8988T (cell line): ENCODE data around the gene AGMAT.
"Not testable (repeated sequence)": the region's sequence is repeated elsewhere in the genome, so short reads cannot be mapped to it uniquely, and the experiment has no call there.

Experiments used
- DNase-seq: peaks from one replicate; pipeline ENCODE4 v3.0.0; 2011

AGMAT gene

DNA sequence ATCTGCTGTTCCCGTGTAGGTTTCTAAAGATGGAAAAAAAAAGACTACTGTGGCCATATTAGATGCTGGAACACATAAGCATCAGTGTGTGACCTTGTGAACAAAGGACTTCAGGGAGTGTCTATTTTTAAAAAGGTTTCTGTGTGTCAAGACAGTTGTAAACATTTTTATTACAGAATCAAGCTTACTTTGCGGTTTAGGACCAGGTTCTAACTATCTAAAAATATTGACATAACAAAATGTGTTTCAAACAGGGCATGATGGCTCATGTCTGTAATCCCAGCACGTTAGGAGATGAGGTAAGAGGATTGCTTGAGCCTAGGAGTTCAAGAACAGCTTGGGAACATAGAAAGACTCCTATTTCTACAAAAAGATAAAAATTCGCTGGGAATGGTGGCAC, 25.3 kb upstream of the AGMAT start:
- DNase-seq: no peak

GRCh38 chr1:15609631-15610030, 24.8 kb upstream of the AGMAT start:
- no peak for DNase-seq

DNA sequence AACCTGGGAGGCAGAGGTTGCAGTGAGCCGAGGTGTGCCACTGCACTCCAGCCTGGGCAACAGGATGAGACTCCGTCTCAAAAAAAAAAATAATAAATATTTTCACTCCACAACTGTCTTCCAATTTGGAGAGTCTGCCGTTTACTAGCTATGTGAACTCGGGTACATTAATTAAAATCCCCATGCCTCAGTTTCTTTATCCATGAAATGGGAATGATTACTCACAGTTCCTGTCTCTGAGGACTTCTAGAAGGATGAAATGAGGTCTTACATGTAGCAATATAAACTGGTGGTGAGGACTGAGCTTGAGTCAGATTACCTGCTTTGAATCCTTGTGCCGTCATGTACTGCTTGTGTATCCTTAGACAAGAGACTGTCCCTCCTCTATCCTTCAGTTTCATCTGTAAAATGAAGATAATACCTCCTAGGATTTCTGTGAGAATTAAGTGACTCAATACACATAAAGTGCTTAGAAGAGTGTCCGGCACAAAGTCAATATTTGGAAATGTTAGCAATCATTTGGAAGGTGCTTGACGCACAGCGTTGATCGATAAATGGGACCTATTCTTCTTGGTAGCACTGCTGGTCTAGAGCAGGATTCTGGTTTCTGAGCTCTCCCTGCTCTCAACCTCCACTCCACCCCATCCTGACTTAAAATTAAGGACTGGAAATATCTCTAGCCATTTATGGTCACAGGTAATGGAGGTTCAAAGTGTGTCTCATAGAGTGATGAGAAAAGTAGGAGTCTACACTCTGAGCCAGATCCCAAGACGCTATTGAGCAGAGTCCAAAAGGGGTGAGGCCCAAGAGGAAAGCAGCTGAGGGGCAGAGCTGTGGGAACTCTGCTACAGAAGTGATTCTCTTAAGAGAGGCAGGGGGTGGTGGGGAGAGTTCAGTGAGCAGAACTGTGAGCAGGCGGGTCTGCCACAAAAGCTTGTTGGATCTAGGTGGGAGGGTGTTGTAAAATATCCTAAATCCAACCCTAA, 20.8 kb upstream of the AGMAT start:
- no peak for DNase-seq

DNA sequence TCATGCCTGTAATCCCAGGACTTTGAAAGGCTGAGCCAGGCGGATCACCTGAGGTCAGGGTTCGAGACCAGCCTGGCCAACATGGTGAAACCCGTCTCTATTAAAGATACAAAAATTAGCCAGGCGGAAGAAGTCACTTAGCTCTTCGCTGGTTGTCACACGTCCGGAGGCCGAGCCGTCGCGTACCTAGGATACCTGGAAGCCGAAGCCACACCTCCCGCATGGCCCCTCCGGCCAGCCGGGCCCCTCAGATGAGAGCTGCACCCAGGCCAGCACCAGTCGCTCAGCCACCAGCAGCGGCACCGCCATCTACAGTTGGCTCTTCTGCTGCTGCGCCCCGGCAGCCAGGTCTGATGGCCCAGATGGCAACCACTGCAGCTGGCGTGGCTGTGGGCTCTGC, 19.5 kb upstream of the AGMAT start:
- DNase-seq: not testable (repeated sequence)

DNA sequence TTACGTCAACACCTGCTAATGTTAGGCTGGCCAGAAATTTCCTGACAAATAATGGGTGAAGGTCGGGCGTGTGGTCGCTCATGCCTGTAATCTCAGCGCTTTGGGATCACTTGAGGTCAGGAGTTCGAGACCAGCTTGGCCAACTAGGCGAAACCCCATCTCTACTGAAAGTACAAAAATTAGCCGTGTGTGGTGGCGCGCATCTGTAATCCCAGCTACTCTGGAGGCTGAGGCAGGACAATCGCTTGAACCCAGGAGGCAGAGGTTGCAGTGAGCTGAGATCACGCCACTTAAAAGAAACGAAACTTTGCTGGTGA, 19.1 kb upstream of the AGMAT start:
- not testable (repeated sequence) for DNase-seq

GRCh38 chr1:15603050-15603965, 18.5 kb upstream of the AGMAT start:
- peak; percentile 82 for DNase-seq

- no peak for DNase-seq
Measured at GRCh38 chr1:15598436-15598835, 13.6 kb upstream of the AGMAT start.

GRCh38 chr1:15595809-15596617, 11.2 kb upstream of the AGMAT start:
- no peak for DNase-seq

DNA sequence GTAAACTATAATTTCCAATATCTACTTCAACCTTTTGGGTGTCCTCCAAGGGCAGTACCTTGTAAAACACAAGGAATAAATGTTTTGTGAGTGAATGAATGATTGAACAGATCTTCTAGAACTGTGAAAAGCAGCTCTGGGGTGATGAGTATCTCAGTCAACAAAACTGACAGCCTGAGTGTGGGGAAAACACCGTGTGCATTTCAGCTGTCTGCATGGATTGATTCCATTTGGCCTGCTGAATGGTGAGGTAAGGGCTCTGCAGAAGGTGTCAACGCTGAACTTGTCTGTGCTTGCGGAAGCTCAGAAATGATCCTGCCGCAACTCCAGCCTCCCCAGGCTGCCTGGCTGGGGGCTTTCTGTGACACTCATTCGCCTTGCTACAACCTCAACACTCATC, 7.4 kb upstream of the AGMAT start:
- no peak for DNase-seq

DNA sequence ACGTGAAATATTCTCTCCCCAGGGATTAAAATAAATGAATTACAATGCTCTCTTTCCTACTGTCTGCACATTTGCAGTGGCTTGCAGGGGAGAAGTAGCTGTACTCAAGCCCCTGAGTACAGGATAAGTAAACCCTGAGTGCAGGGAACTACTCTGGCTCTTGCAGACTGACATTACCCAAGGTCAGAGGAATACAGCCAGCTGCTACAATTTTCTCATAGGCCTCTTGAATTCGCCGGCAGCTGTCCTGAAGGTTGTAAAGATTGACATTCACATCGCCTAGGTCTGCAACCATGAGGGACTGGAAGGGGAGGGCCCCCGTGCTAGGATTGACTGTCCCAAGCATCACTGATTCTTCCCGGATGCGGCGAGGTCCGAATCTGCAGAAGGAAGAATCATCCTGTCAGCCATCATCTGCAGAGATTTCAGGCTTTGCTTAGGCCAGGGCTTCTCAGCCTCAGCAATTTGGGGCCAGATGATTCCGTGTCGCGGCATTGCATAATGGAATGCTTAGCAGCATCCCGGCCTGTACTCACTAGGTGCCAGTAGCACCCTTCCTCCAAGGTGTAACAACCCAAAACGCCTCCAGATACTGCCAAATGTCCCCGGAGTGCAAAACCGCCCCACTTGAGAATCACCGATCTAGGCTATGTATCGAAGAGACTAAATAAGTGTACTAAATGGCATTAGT, 1.7 kb downstream of the AGMAT start:
- DNase-seq: no peak

DNA sequence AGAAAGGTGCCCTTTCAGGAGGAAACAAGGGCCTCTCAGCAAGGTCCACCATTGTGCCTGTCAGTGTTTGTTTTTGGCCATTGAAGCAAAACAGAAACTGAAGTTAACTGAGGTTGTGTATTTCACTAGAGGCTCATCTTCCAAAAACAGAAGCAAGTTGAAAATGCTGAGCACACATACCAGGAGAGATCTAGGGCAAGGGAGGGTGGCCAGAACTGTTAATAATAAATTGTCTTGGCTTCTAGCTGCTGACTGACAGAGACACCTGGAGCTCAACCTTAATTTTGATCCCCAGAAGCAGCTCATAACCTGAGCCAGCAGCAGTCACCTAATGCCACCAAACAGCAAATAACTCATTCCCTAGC, 5.2 kb downstream of the AGMAT start:
- no peak for DNase-seq

GRCh38 chr1:15578921-15579682, 5.7 kb downstream of the AGMAT start:
- no peak for DNase-seq

DNA sequence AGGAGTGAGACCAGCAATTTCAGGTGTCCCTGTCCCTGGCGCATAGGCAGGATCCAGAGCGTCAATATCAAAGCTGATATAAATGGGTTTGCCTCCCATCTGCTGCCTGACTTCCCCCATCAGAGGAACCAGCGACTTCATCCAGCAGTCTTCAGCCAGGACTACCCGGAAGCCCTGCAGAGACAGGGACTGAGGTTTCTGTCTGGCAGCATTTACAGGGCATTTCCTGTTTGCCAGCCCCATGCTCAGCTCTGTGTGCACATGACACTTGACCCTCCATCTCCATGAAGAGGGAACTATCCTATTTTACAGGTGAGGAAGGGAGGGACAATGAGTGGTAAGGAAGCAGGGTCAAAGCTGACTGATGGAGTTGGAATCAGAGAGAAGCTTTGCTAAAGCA, 7.2 kb downstream of the AGMAT start:
- no peak for DNase-seq

DNA sequence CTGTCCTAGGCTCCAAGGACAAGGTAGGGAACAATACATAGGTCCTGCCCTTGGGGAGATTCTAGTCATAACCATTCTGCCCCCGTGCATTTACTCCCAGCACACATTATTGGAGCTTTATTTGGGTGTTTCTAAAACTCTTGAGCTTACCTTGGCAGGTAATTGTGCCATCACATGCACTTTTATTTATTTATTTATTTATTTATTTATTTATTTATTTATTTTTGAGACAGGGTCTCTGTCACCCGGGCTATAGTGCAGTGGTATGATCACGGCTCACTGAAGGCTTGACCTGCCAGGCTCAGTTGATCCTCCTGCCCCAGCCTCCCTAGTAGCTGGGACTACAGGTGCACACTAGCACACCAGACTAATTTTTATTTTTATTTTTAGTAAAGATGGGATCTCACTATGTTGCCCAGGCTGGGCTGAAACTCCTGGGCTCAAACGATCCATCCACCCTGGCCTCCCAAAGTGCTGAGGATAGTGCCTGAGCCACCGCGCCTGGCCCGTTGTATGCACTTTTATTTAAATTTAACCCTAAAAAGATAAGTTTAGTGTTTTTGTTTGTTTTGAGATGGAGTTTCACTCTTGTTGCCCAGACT, 9.2 kb downstream of the AGMAT start:
- no peak for DNase-seq

DNA sequence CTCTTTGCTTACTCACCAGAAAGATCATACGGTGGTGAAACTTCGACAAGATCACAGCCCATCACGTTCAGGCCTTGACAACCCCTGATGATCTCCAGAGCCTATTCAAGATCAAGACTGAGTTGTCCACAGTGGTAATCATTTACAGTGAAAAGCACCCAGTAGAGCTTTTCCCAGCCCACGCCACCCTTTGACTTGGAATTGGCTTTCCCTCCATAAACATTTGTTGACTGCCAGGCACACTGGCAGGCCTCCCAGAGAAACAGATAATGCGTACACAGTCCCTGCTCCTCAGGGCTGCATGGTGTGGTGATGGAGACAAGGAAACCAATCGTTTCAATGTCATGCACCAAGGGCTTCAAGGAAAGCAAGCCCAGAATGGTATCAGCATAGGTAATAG, 10.1 kb downstream of the AGMAT start:
- DNase-seq: no peak

DNA sequence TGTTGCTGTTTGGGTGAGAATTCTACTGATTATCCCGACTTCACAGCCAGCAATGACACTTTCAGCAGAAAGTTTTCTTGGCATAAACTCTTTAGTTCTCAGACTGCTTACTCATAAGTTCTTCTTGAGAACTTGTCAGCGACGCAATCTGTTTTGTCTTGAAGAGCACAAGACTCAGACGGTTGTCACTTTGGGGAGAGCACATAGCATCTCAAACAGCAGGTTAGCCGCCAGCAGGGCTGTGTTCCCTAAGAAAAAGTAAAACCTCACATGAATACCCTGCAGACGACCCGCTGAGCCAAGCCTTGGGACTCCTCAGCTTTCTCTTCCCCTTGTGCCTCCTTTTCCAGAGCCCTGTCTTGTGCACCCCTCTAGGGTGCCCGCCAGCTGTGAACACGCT, 11.4 kb downstream of the AGMAT start:
- no peak for DNase-seq

- DNase-seq: no peak
Measured at GRCh38 chr1:15571266-15571665, 13.6 kb downstream of the AGMAT start.

GRCh38 chr1:15570861-15571260, 14.0 kb downstream of the AGMAT start:
- no peak for DNase-seq

- DNase-seq: no peak
Measured at GRCh38 chr1:15568387-15569073, 16.3 kb downstream of the AGMAT start.

GRCh38 chr1:15559189-15559810, 25.6 kb downstream of the AGMAT start:
- no peak for DNase-seq
